Tongue (tissue), 2 donors: ENCODE data around the gene TIMM10B. TPM values are rescaled to one million over a fixed set of nuclear protein-coding genes. Genes with fewer than 3 reads are reported as not detected.
"Not testable (repeated sequence)": the region's sequence is repeated elsewhere in the genome, so short reads cannot be mapped to it uniquely, and the experiment has no call there.

ENCODE experiments used
- DNase-seq: peaks from one replicate; pipeline ENCODE4 v3.0.0-alpha.2; 2015
- total RNA-seq: library from RNA; depleted of rRNA; stranded (reverse); fragments of >200 nt; gene quantifications from one replicate; pipeline ENCODE4 v1.2.3, GENCODE V29; 2014

TIMM10B gene
- total RNA-seq, 1 donor from 2014 or later = 28.9 TPM

GRCh38 chr11:6516865-6517264, 35.6 kb downstream of the TIMM10B start:
- no peak for DNase-seq

GRCh38 chr11:6520265-6520664, 39.0 kb downstream of the TIMM10B start:
- no peak for DNase-seq

- DNase-seq = not testable (repeated sequence)
These were observed 40.6 kb downstream of the TIMM10B start for GRCh38 chr11:6521946-6522345.

GRCh38 chr11:6523253-6523652, 42.0 kb downstream of the TIMM10B start:
- no peak for DNase-seq

- DNase-seq = no peak
These were observed 45.3 kb downstream of the TIMM10B start for GRCh38 chr11:6526411-6527135.

- no peak for DNase-seq
These were observed 48.0 kb downstream of the TIMM10B start for GRCh38 chr11:6529266-6529665.

- DNase-seq = no peak
These were observed 49.5 kb downstream of the TIMM10B start for GRCh38 chr11:6530848-6531247.

GRCh38 chr11:6531267-6531752, 50.0 kb downstream of the TIMM10B start:
- DNase-seq = peak; percentile 70

Other genes with a start within 250 kb of the TIMM10B start
- gene FHIP1B, start 246.9 kb upstream of the TIMM10B start, total RNA-seq = 19.3 TPM
- not detected for gene CNGA4, start 242.4 kb upstream of the TIMM10B start, total RNA-seq
- gene CCKBR, start 221.7 kb upstream of the TIMM10B start, total RNA-seq = not detected
- 74.2 TPM for gene CAVIN3, start 161.0 kb upstream of the TIMM10B start, total RNA-seq
- gene SMPD1, start 91.0 kb upstream of the TIMM10B start, total RNA-seq = 24.2 TPM
- gene APBB1, start 62.4 kb upstream of the TIMM10B start, total RNA-seq = 42.4 TPM
- gene HPX, start 40.5 kb upstream of the TIMM10B start, total RNA-seq = 0.31 TPM
- gene TRIM3, start 7.6 kb upstream of the TIMM10B start, total RNA-seq = 21.1 TPM
- gene ARFIP2, start 170 bp upstream of the TIMM10B start, total RNA-seq = 31.8 TPM
- 7.0 TPM for gene DNHD1, start 15.8 kb downstream of the TIMM10B start, total RNA-seq
- 18.4 TPM for gene RRP8, start 122.1 kb downstream of the TIMM10B start, total RNA-seq
- 167 TPM for gene ILK, start 122.3 kb downstream of the TIMM10B start, total RNA-seq
- gene TAF10, start 130.7 kb downstream of the TIMM10B start, total RNA-seq = 20.6 TPM
- gene TPP1, start 137.9 kb downstream of the TIMM10B start, total RNA-seq = 59.9 TPM
- gene DCHS1, start 174.3 kb downstream of the TIMM10B start, total RNA-seq = 64.6 TPM
- 29.2 TPM for gene MRPL17, start 201.8 kb downstream of the TIMM10B start, total RNA-seq